Dedifferentiated amniotic fluid mesenchymal stem cell (primary cell): ENCODE results near the gene FBXO17.
"Not testable (repeated sequence)": the region's sequence is repeated elsewhere in the genome, so short reads cannot be mapped to it uniquely, and the experiment has no call there.

ENCODE experiments used
- DNase-seq: peaks from one replicate; pipeline ENCODE4 v3.0.0-alpha.2; 2016; ENCODE audit errors: extremely low spot score

FBXO17 gene

DNA sequence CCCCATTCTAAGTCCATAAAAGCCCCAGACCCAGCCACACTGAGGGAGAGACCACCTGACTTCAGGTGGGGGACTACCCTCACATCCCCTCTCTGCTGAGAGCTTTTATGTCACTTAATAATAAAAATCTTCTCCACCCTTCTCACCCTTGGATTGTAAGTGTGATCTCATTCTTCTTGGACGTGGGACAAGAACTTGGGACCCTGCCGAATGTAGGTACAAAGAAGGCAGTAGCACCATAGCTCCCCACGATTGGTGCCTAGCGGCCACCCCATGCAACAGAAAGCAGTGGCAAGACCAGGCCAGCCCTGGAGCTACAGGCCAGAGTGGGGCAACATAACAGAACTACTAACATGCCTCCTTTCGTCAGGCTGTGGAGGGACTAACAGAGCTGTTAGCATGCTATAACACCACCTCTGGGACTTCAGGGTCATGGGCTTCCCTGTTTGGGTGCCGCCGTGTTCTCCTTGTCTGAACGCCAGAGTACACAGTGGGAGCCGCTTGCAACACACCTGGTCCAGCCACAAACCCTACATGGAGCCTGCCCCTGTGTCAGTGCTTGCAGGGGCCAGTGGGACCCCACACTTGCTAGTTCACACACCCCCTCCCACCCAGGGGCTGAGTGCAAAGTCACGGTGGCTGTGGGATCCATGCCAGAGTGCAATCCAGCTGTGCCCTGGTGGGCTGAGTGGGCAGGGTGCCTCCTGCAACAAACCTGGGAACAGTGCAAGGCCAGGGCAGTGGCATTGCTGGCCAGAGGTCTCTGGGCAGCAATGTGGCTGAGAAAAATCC is 5.2 kb upstream of the FBXO17 start:
- DNase-seq = no peak

DNA sequence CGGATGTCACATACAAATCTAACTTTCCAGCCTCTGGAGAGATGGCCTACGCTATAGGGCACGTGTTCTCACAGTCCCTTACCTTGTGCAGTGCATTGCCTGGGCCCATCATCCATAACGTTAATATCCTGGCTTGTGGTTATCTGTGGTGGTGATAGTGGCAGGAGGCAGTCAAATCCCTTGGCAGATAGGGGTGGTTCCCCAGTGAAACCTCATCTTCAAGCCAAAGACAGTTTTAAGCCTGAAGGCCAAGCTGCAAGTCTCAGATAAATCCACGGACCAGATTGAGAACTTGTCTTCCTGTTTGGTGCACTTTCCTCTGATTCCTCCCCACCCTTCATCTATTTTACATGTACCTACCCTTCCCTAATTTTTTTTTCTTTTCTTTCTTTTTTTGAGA is 4.3 kb upstream of the FBXO17 start:
- no peak for DNase-seq

DNA sequence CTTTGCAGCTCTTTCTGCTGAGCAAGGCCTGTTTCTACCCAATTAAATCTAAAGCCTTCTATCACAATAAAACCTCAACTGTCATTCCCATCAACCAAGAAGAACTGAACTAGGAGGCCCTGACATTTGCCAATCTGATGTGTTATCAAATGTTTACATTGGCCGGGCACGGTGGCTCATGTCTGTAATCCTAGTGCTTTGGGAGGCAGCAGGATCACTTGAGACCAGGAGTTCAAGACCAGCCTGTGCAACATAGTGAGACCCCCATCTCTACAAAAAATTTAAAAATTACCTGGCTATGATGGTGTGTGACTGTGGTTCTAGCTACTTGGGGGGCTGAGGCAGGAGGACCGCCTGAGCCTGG is 2.8 kb upstream of the FBXO17 start:
- DNase-seq = no peak

DNA sequence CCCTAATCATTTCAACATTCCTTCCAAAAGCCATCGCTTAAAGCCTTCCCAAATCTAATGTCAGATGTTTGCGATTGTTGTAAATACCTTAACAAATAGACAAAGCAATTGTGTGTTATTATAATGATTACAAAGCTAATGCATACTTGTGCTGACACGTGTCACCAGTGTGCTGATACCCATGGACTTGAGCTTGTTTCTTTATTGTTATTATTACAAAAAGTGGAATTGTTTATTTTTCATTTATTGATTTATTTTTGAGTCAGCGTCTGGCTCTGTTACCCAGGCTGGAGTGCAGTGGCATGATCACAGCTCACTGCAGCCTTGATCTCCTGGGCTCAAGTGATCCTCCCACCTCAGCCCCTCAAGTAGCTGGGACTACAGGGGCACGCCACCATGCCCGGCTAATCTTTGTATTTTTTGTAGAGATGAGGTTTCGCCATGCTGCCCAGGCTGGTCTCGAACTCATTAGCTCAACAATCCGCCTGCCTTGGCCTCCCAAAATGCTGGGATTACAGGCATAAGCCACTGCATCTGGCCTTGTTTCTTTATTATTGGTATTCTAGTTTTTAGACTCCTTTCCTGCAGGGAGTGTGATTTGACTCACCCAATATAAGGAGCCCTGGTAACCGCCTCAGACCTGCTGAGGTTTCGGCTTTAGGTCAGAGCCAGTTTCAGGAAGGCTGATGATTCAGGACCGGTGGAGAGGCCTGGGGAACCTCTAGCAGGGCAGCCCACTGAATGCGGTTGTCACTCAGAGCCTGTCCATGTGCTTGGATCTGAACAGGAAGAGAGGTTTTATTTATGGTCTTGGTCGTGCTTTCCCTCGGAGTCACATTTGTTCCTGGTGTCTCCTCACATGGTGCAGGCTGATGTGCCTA is 2.1 kb upstream of the FBXO17 start:
- no peak for DNase-seq

DNA sequence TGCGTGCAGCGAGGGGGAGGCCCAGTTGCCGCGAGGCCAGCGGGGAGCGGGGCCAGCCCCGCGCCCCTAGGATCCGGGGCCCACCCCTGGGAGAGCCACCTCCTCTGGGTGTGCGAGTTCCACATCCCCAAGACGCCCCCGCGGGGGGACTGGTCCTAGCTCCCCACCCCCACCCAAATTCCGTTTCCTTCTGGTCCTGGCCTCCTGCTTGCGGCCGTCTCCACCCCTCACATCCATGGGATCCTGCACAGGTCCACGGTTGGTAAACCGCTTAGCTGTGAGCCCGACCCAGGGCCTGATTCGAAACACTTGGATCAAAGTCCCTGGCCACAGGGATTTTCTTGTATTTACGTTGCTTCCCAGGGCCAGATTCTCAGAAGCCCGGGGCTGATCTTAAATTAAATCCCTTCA is 324 bp upstream of the FBXO17 start:
- DNase-seq = no peak

DNA sequence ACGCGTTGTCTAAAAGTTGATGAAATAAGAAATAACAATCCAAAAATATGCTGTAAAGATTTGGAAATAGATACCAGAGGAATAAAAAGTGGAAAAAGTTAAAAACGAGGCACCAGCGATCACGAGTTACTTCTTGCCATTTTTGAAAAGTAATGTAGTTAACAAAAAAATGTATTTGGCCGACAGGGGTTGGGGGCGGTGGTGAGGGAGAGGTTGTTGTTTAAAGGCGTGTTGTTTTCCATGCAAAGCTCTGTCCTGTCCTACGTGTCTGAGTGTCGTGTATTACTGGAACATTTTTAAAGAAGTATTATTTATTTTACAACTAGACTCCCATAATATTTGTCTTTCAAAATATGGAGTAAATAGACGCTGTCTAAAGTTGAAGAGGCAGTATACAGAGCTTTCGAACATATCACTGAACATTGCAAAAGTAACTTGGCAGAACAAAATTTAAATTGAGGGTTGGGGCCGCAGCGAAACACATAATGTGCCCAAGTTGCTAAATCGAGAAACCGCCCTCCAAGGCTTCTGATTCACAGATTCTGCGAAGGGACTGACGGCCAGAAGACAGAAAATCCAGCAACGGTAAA is 823 bp downstream of the FBXO17 start:
- no peak for DNase-seq

DNA sequence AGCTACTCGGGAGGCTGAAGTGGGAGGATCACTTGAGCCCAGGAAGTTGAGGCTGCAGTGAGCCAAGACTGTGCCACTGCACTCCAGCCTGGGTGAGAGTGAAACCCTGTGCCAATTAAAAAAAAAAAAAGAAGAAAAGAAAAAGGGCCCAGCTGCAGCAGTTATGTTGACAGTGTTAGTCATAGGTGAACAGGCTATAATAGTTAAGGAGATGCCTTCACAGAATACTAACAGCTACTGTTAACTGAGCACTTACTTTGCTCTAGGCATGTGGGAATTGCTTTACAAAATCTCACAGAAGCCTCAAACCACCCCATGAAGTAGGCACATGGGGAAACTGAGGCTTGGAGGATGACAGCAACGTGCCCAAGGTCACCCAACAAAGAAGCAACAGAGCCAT is 3.9 kb downstream of the FBXO17 start:
- DNase-seq = no peak

DNA sequence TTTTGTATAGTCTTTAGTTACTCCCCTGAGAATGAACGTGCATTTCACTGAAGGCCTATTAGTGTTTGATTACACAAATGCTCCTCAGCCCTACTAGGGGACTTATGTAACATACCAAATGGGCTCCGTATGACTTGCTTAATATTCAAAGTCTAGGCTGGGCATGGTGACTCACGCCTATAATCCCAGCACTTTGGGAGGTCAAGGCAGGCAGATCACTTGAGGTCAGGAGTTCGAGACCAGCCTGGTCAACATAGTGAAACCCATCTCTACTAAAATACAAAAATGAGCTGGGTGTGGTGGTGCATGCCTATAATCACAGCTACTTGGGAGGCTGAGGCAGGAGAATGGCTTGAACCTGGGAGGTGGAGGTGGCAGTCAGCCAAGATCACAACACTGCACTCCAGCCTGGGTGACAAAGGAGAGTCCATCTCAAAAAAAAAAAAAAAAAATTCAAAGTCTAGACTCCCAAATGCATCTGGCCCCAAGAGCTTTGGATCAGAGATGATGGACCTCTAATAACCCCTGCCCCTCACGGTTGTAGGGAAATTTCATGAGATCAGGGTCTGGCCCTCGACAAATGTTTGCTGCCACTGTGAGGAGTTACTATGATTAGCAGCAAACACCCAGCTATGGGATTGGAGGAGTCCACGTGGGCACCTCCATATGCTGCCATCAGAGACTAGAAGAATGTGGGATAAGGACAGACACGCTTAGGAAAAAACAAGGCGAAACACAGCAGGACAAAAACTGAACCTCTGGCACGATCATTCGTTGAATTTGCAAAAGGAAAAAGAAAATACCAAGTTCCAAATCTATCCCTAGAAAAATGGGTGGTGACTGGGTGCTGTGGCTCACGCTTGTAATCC is 4.6 kb downstream of the FBXO17 start:
- DNase-seq = no peak

DNA sequence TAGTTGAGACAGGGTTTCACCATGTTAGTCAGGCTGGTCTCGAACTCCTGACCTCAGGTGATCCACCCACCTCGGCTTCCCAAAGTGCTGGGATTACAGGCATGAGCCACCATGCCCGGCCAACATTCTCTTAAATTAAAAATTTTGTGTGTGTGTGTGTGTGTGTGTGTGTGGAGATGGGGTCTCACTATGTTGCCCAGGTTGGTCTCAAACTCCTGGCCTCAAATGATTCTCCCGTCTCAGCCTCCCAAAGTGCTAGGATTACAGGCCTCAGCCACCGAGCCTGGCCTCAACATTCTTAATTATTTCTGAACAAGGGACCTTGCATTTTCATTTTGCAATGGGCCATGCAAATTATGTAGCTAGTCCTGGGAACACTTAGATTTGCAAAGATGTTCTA is 9.4 kb downstream of the FBXO17 start:
- DNase-seq = not testable (repeated sequence)

DNA sequence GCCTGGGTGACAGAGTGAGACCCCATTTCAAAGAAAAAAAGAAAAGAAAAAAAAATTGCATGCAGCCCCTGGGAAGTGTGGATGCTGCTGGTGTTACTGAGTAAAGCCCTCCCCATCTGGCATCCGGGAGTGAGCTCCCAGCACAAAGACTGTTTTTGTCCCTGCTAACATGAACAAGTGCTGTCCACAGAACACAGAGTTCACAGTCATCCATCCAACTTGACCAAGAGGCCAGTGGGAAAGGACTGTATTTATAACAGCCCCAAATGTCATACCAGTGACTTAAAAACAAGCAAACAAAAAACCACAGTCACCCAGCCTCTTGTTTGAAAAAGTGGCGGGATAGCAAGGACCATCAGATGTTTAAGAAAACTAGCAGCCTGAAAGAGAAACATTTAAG is 10.8 kb downstream of the FBXO17 start:
- DNase-seq = no peak

DNA sequence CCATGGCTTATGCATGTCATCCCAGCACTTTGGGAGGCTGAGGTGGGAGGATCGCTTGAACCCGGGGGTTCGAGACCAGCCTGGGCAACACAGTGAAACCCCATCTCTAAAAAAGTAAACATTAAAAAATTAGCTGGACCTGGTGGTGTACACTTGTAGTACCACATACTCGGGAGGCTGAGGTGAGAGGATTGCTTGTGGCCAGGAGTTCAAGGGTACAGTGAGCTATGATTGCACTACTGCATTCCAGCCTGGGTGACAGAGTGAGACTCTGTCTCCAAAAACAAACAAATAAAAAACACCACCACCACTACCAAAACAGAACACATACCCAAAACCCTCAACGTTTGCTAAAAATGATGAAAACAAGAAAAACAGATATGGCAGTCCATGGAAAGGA is 15.9 kb downstream of the FBXO17 start:
- DNase-seq = no peak

DNA sequence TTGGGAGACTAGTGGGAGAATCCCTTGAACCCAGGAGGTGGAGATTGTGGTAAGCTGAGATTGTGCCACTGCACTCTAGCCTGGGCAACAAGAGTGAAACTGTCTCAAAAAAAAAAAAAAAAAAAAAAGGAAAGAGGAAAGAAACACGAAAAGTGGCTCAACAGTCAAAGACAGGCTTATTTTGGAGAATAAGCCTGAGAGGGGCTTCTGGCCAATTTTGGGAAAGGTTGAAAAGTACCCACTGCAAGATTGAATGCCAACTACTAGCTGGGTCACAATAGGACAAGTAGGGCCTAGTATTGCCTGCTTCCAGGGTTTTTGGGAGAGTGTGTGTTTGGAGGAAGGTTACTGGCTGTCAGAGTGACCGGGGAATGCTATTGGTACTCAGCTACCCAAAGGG is 17.2 kb downstream of the FBXO17 start:
- DNase-seq = no peak

DNA sequence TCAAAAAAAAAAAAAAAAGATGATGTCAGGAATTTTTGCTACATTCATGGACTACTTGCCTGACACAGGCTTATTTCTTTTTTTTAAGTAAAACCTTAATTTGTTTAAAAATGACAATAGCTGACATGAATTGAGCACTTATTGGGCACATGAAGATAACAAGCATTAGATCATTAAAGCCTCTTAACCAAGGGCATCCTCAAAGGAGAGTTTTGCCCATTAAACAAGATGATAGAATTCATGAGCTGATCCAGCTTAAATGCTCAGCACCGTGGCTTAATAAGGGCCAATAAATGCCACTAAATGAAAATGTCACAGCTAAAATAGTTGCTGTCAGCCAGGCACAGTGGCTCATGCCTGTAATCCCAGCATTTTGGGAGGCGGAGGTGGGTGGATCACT is 19.3 kb downstream of the FBXO17 start:
- no peak for DNase-seq

DNA sequence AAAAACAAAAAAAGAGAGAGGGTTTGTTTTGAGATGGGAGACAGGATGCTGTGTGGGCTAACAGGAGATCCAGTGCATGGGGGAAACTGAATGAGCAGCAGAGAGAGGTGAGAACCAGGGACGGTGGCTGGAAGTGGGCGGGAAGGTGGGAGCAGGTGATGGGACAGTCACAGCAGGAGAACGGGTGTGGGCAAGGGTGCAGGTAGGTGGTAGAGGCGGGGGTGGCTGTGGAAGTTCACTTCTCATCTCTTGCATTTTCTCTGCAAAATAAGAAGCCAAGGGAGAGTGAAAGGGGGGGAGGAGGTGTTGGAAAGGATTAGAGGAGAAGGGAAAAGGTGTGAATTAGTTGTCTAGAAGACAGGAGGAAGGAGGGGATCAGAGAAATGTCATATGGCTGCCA is 21.9 kb downstream of the FBXO17 start:
- no peak for DNase-seq

DNA sequence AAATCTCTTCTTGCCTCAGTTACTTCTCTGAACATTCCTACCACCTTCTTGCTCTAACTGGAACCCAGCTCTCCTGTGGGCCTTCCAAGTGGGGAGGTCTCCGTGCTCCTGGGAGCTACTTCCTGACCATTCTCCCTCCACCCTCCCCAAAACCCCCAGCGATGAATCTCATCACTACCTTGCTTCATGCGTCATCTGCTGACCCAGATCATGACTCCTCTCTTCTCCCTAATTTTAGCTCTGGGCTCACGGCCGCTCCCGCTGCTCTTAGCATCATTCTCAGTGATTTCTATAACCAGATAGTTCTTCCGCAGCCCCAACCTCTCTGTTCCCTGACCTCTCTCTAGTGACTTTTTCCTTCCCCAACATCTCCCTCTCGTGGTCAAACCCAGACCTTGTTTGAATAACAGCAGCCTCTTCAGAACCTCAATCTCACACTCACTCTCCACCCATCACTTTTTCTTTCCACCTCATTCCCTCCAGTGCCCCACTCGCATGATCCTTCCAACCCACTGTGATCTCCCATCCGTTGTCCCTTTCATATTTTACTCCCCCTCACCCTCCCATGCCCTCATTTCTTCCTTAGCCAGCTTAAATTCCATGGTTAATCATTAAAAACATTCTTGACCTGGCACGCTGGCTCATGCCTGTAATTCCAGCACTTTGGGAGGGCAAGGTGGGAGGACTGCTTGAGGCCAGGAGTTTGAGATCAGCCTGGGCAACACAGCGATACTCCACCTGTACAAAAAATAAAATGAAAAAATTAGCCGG is 23.0 kb downstream of the FBXO17 start:
- DNase-seq = no peak

DNA sequence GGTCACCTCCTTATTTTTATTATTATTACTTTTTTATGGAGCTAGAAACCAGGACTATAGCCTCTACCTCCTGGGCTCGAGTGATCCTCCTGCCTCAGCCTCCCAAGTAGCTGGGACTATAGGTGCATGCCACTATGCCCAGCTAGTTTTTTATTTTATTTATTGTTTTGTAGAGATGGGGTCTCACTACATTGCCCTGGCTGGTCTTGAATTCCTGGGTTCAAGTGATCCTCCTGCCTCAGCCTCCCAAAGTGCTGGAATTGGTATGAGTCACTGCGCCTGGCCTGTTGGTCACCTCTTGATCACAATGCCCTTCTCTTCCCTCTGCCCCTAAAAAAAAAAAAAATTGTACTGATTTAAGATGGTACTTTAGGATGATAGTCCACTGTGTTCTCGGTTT is 24.4 kb downstream of the FBXO17 start:
- no peak for DNase-seq

DNA sequence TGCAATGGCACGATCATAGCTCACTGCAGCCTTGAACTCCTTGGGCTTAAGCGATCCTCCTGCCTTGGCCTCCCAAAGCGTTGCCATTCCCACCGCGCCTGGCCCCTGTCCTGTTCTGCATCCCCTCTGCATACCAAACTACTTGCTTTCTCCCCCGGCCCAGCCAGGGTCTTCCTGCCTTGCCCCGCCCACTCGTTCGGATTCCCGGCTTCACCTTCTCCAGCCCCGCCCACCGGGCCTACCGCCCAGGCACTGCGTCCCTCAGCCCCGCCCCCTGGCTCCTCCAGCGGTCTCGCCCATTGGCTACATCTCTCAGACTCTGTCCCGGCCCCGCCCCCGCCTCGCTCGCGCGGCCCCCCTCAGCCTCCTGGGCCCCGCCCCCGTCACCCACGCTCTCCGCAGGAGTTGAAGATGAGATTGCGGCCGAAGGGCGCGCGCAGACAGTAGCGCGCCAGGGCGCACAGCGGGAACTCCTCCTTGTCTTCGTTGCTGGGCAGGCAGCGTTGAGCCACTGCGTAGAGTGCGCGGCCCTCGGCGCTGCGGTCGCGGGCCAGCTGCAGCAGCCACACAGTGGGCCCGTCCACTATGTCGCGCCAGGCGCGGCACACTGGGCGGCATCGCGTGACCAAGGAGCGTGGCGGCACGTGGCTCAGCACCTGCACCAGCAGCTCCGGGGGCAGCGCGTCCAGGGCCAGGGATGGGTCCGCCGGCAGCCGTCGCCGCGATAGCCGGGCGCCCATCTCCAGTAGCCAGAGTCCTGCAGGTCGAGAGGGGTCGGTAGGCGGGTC is 25.8 kb downstream of the FBXO17 start:
- DNase-seq = no peak

DNA sequence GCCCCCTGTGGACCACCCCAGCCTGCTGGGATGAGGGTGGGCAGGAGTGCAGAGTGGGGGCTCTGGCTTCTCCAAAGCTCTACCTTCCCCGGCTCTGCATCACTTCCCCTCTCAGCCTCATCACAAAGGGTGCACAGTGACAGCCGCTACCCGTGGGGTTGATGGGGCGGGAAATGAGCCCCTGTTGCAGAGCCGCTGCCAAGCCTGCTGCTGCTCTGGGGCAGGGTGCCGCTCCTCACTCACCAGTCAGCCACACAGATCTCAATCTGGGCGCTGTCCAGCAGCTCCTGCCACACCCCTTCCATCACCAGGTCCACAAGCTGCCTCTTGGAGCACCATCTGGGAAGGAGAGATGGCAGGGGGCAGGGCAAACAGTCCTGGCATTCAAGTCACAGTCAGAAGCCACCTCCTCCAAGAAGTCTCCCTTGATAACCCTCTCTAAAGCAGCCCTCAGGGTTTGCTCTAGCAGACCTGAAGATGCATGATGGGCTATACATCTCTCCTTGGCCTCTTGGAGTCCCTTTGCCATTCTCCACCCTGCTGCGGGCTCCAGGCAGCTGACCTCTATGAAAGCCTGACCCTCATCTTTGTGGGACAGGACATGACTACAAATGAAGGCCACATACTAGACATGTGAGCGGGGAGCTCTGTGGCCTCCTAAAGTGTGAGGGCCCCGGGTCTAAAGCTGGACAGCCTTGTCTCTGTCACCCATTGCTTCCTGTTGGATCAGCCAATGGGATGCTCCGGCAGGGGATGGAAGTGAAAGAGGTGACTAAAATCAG is 29.1 kb downstream of the FBXO17 start:
- no peak for DNase-seq

DNA sequence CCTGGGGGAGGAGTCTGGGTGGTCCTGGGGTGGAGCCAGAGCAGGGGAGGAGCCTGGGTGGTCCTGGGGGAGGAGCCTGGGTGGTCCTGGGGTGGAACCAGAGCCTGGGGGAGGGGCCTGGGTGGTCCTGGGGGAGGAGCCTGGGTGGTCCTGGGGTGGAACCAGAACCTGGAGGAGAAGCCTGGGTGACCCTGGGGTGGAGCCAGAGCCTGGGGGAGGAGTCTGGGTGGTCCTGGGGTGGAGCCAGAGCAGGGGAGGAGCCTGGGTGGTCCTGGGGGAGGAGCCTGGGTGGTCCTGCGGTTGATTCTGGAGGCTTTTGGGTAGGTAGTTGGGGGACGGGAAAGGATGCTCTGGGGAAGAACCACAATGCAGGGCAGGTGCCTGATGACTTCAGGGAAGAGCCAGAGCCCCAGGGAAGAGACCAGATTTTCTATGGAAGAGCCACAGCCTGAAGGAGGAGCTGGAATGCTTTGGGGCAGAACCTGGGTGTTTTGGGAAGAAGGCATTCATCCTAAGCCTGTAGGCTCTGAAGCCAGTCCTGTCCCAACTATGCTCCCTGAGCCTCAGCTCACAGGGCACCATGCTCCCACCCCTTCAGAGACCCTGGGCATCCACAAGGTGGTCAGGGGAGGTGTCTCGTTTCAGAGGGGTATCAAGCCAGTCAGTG is 29.8 kb downstream of the FBXO17 start:
- DNase-seq = no peak
